Activated B cell treated with CpG ODN at 0.5 μM for 24 hours (primary cell): ENCODE measurements around the gene CDH16. TPM values are rescaled to one million over a fixed set of nuclear protein-coding genes. Genes with fewer than 3 reads are reported as not detected.

Experiments
- ATAC-seq: fragments of 200-7000 bp; cut with Tn5 transposase; one replicate; pipeline ENCODE4 v1.10.0; 2021; ENCODE audit warnings: low read depth, mild to moderate bottlenecking, moderate library complexity
- CTCF ChIA-PET: fragments of 350-600 bp; sonication (Branson Sonifier 250); formaldehyde crosslinking; loops from one replicate; lab custom pipeline; 2021; ENCODE audit warnings: antibody characterized with exemption; lab: Charles Lee
- POLR2A ChIA-PET: fragments of 350-600 bp; sonication (Branson Sonifier 250); formaldehyde crosslinking; loops from one replicate; lab custom pipeline; 2021; ENCODE audit warnings: antibody characterized with exemption; lab: Charles Lee
- DNase-seq: peaks from one replicate; pipeline ENCODE4 v3.0.0; 2022
- H3K27ac Mint-ChIP-seq: one replicate; pipeline ENCODE4 v1.8.0; 2020; ENCODE audit warnings: mixed read lengths
- H3K27me3 Mint-ChIP-seq: one replicate; pipeline ENCODE4 v1.8.0; 2021; ENCODE audit warnings: mixed read lengths
- H3K36me3 Mint-ChIP-seq: one replicate; pipeline ENCODE4 v1.8.0; 2021; ENCODE audit warnings: low read depth, mixed read lengths
- H3K4me1 Mint-ChIP-seq: one replicate; pipeline ENCODE4 v1.8.0; 2021; ENCODE audit warnings: mixed read lengths
- H3K4me3 Mint-ChIP-seq: one replicate; pipeline ENCODE4 v1.8.0; 2020; ENCODE audit warnings: mild to moderate bottlenecking, mixed read lengths
- H3K9me3 Mint-ChIP-seq: one replicate; pipeline ENCODE4 v1.8.0; 2020; ENCODE audit warnings: mixed read lengths
- CTCF ChIP-seq: fragments of 200-600 bp; IDR thresholded peaks from one replicate; pipeline ENCODE4 v1.8.0; 2022; ENCODE audit warnings: antibody characterized with exemption, mild to moderate bottlenecking
- intact Hi-C: fragments of 100-400 bp; cut with micrococcal nuclease; formaldehyde crosslinking; loops from one replicate; pipeline ENCODE4 v1.15.1; 2024
- total RNA-seq: library from RNA; stranded (reverse); gene quantifications from 2 replicates; pipeline ENCODE4 v1.2.3, GENCODE V29; 2022

Gene CDH16
- total RNA-seq, 1 donor from 2014 or later: not detected

GRCh38 chr16:66953462-66954096, 34.9 kb upstream of the CDH16 start:
- DNase-seq: no peak
- peaks cover 3% of the 10 kb centered on the region for H3K4me1 Mint-ChIP-seq
- H3K4me3 Mint-ChIP-seq: no peak overlapping the region
- no peak for ATAC-seq
- no peak overlapping the region for H3K27ac Mint-ChIP-seq
- no peaks in the 10 kb centered on the region for H3K36me3 Mint-ChIP-seq
- TF ChIP-seq CTCF: no peak
- CTCF ChIA-PET: interaction anchor here (1.0 to 1.3 kb wide), 5 partner anchors 22 to 561 kb away, joined by 3 to 5 read pairs (median 3); no protein-coding TSS in a partner anchor
- H3K9me3 Mint-ChIP-seq: no peaks in the 10 kb centered on the region
- H3K27me3 Mint-ChIP-seq: peaks cover 23% of the 10 kb centered on the region
- POLR2A ChIA-PET: interaction anchor here (0.6 to 0.9 kb wide), 2 partner anchors 273 to 659 kb away, joined by 3 read pairs; partner anchors contain the start of gene TMEM208
- intact Hi-C loops: loop anchor here (1.0 to 2.0 kb wide), 5 partner anchors 23 to 511 kb away; no protein-coding TSS in a partner anchor

GRCh38 chr16:66952430-66953110, 33.9 kb upstream of the CDH16 start:
- no peak for ATAC-seq
- no peak for TF ChIP-seq CTCF
- H3K4me3 Mint-ChIP-seq: no peak overlapping the region
- peaks cover 12% of the 10 kb centered on the region for H3K4me1 Mint-ChIP-seq
- H3K36me3 Mint-ChIP-seq: no peaks in the 10 kb centered on the region
- H3K9me3 Mint-ChIP-seq: no peaks in the 10 kb centered on the region
- ChIA-PET POLR2A (no interaction called here), CTCF (interaction anchor here (0.9 to 1.7 kb wide), 4 partner anchors 9 to 205 kb away, joined by 3 to 5 read pairs (median 4); partner anchors contain the start of gene CES3)
- DNase-seq: no peak
- no peak overlapping the region for H3K27ac Mint-ChIP-seq
- H3K27me3 Mint-ChIP-seq: peaks cover 23% of the 10 kb centered on the region
- intact Hi-C loops: no loop called here

DNA sequence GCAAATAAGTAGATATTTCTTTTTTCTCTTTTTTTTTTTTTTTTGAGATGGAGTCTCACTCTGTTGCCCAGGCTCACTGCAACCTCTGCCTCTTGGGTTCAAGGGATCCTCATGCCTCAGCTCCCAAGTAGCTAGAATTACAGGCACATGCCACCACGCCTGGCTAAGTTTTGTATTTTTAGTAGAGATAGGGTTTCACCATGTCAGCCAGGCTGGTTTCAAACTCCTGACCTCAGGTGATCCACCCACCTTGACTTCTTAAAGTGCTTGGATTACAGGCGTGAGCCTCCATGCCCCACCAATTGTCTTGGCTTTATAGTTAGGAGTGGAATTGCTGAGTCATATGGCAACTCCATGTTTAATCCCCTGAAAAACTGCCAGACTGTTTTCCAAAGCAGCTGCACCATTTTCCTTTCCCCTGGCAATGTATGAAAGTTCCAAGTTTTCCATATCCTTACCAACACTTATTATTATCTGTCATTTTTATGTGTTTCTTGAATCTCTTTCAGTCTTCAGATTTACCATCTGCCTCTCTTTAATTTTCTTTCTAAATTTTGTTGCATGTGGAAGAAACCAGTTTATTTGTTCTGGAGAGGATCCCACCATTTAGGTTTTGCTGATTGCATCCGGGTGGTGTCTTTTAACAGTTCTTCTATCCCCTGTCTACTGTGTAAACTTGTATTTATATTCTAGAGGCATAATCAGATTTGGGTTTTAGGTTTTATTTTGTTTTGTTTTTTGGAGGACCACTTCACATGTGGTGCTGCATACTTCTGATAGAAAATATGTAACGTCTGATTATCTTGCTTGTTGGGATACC, 32.5 kb upstream of the CDH16 start:
- intact Hi-C loops: no loop called here

GRCh38 chr16:66950437-66950836, 31.8 kb upstream of the CDH16 start:
- no peak for TF ChIP-seq CTCF
- no peaks in the 10 kb centered on the region for H3K9me3 Mint-ChIP-seq
- ChIA-PET CTCF (no interaction called here), POLR2A (no interaction called here)
- ATAC-seq (no peak), DNase-seq (no peak)
- no peak overlapping the region for H3K4me3 Mint-ChIP-seq
- peaks cover 24% of the 10 kb centered on the region for H3K27me3 Mint-ChIP-seq
- intact Hi-C loops: no loop called here
- H3K4me1 Mint-ChIP-seq: peaks cover 17% of the 10 kb centered on the region
- no peak overlapping the region for H3K27ac Mint-ChIP-seq
- no peaks in the 10 kb centered on the region for H3K36me3 Mint-ChIP-seq

More for the DNA sequence above, 32.5 kb upstream of the CDH16 start:
- DNase-seq: no peak
- ChIA-PET POLR2A (no interaction called here), CTCF (interaction anchor here (1.3 to 1.7 kb wide), 2 partner anchors 10 to 206 kb away, joined by 3 to 4 read pairs; partner anchors contain the start of gene CES3)
- TF ChIP-seq CTCF: no peak
- Mint-ChIP-seq H3K27ac (no peak overlapping the region), H3K4me3 (no peak overlapping the region), H3K4me1 (peaks cover 17% of the 10 kb centered on the region), H3K36me3 (no peaks in the 10 kb centered on the region), H3K27me3 (peaks cover 24% of the 10 kb centered on the region), H3K9me3 (no peaks in the 10 kb centered on the region)
- ATAC-seq: no peak
